ENCODE data around the gene ARHGAP26. TPM values are rescaled to one million over a fixed set of nuclear protein-coding genes. Genes with fewer than 3 reads are reported as not detected.
A peak's percentile ranks its signal among the peaks of the same experiment; 100 is the strongest.

Gene ARHGAP26
- total and polyA plus RNA-seq, 12 donors, result 7.5 to 45.8 (median 37.2) TPM

DNA sequence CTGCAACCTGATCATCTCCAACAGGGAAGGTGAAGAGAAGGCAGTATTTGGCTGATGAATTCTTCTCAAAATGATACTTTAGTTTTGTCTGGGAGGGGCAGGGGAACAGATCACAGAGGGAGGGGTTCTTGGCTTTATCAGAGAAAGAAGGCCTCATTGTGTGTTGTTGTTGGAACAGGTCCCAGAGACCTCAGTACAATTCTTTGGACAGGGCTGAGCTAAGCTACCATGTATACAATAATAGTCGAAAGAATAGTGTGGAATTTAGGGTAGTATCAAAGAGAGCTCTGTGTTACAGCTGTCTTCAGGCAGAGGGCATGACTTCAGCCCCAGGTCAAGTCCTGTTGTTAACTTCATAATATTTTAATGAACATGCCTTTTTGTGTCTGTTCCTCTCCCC, 39.9 kb downstream of the ARHGAP26 start:
- WGBS, 2 donors, result 5 to 16% methylated on average over 1 of the region's 1 CpG
- intact Hi-C loops (cut with DNase I), result loop anchor here in 3 of 10 donors (5.0 to 10.0 kb wide), 3 partner anchors 38 to 57 kb away; partner anchors contain the start of gene ARHGAP26 (in 2 of the 3)

GRCh38 chr5:142810743-142811290, 40.6 kb downstream of the ARHGAP26 start:
- peaks cover 26 to 100% (median 94%) of the 10 kb centered on the region in 9 donors for H3K4me1 ChIP-seq
- H3K36me3 ChIP-seq, result no peaks in the 10 kb centered on the region
- ATAC-seq (no peak), DNase-seq (no peak)
- H3K27ac ChIP-seq, result peak overlapping the region in 8 of 10 donors; percentile 3 to 91 (median 42)
- TF ChIP-seq, protein P1, sequence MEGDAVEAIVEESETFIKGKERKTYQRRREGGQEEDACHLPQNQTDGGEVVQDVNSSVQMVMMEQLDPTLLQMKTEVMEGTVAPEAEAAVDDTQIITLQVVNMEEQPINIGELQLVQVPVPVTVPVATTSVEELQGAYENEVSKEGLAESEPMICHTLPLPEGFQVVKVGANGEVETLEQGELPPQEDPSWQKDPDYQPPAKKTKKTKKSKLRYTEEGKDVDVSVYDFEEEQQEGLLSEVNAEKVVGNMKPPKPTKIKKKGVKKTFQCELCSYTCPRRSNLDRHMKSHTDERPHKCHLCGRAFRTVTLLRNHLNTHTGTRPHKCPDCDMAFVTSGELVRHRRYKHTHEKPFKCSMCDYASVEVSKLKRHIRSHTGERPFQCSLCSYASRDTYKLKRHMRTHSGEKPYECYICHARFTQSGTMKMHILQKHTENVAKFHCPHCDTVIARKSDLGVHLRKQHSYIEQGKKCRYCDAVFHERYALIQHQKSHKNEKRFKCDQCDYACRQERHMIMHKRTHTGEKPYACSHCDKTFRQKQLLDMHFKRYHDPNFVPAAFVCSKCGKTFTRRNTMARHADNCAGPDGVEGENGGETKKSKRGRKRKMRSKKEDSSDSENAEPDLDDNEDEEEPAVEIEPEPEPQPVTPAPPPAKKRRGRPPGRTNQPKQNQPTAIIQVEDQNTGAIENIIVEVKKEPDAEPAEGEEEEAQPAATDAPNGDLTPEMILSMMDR (IDR thresholded peaks at IDR 0.05), result no peak
- no peaks in the 10 kb centered on the region for H3K9me3 ChIP-seq
- H3K4me3 ChIP-seq, result no peak overlapping the region
- WGBS, 2 donors, result 74 to 75% methylated on average over 6 of the region's 6 CpGs
- intact Hi-C loops (cut with DNase I), result loop anchor here in 3 of 10 donors (5.0 to 10.0 kb wide), 3 partner anchors 39 to 56 kb away; partner anchors contain the start of gene ARHGAP26 (in 2 of the 3)
- H3K27me3 ChIP-seq, result no peaks in the 10 kb centered on the region

More for the DNA sequence above, 39.9 kb downstream of the ARHGAP26 start:
- Histone ChIP-seq H3K27ac (peak overlapping the region in 7 of 10 donors; percentile 13 to 91 (median 43)), H3K4me1 (peaks cover 25 to 99% (median 87%) of the 10 kb centered on the region in 9 donors), H3K4me3 (no peak overlapping the region), H3K9me3 (no peaks in the 10 kb centered on the region), H3K27me3 (no peaks in the 10 kb centered on the region), H3K36me3 (no peaks in the 10 kb centered on the region)
- DNase-seq (no peak), ATAC-seq (peak in 5 of 8 donors; percentile 22 to 41 (median 34))
- TF ChIP-seq, protein P1 (IDR thresholded peaks at IDR 0.05), result no peak

- Histone ChIP-seq H3K4me3 (no peak overlapping the region), H3K27me3 (no peaks in the 10 kb centered on the region), H3K36me3 (no peaks in the 10 kb centered on the region), H3K4me1 (peaks cover 29 to 100% (median 100%) of the 10 kb centered on the region in 9 donors), H3K27ac (peak overlapping the region in 6 of 10 donors; percentile 9 to 91 (median 62)), H3K9me3 (no peaks in the 10 kb centered on the region)
- DNase-seq (no peak), ATAC-seq (peak in 2 of 8 donors; percentile 9 to 10)
- intact Hi-C loops (cut with DNase I), result loop anchor here in 3 of 10 donors (5.0 to 10.0 kb wide), 3 partner anchors 40 to 55 kb away; partner anchors contain the start of gene ARHGAP26 (in 2 of the 3)
- WGBS, 2 donors, result 70 to 78% methylated on average over 10 of the region's 10 CpGs
- TF ChIP-seq, protein P1 (IDR thresholded peaks at IDR 0.05), result no peak
These were observed 41.8 kb downstream of the ARHGAP26 start for GRCh38 chr5:142811866-142812557.

GRCh38 chr5:142813220-142813619, 43.0 kb downstream of the ARHGAP26 start:
- no peak overlapping the region for H3K4me3 ChIP-seq
- no peaks in the 10 kb centered on the region for H3K27me3 ChIP-seq
- DNase-seq (peak in 1 of 2 donors; percentile 28), ATAC-seq (peak in 7 of 8 donors; percentile 29 to 74 (median 67))
- WGBS, 2 donors, result 72 to 81% methylated on average over 3 of the region's 3 CpGs
- no peaks in the 10 kb centered on the region for H3K36me3 ChIP-seq
- intact Hi-C loops (cut with DNase I), result loop anchor here in 3 of 10 donors (5.0 to 10.0 kb wide), 3 partner anchors 41 to 54 kb away; partner anchors contain the start of gene ARHGAP26 (in 2 of the 3)
- peak overlapping the region; percentile 23 to 91 (median 70) for H3K27ac ChIP-seq
- peaks cover 37 to 100% (median 100%) of the 10 kb centered on the region in 9 donors for H3K4me1 ChIP-seq
- no peaks in the 10 kb centered on the region for H3K9me3 ChIP-seq
- TF ChIP-seq, protein P1 (IDR thresholded peaks at IDR 0.05), result no peak

Data from heart right ventricle (tissue), 16 donors.